Heart right ventricle (tissue), 16 donors: Measurements from ENCODE around the gene GPAT3. TPM values are rescaled to one million over a fixed set of nuclear protein-coding genes. Genes with fewer than 3 reads are reported as not detected.
A peak's percentile ranks its signal among the peaks of the same experiment; 100 is the strongest.

Experiments
- ATAC-seq, 8 donors: fragments of 200-7000 bp; cut with Tn5 transposase; one replicate each; pipeline ENCODE4 v1.9.1; 2020; ENCODE audit warnings: mild to moderate bottlenecking in 8 of 8, moderate library complexity in 8 of 8, moderate number of reproducible peaks in 1 of 8
- DNase-seq, 2 donors: peaks; one replicate each; pipeline ENCODE4 v3.0.0-alpha.2; 2020
- H3K27ac ChIP-seq, 10 donors: fragments of 200-600 bp; sonication (generic) in 2 of 10; one replicate each; pipeline versions ENCODE4 v1.5.0 to v1.8.0; 2020 to 2022; ENCODE audit warnings: mild to moderate bottlenecking in 3 of 10
- H3K27me3 ChIP-seq, 7 donors: fragments of 200-600 bp; one replicate each; pipeline ENCODE4 v1.8.0; 2021 to 2022; ENCODE audit warnings: mild to moderate bottlenecking in 2 of 7
- H3K36me3 ChIP-seq, 9 donors: fragments of 200-600 bp; sonication (generic) in 1 of 9; one replicate each; pipeline versions ENCODE4 v1.5.0 to v1.8.0; 2020 to 2022; ENCODE audit warnings: mild to moderate bottlenecking in 2 of 9
- H3K4me1 ChIP-seq, 9 donors: fragments of 200-600 bp; sonication (generic) in 1 of 9; one replicate each; pipeline versions ENCODE4 v1.5.0 to v1.8.0; 2020 to 2022; ENCODE audit warnings: mild to moderate bottlenecking in 4 of 9
- H3K4me3 ChIP-seq, 10 donors: fragments of 200-600 bp; sonication (generic) in 2 of 10; one replicate each; pipeline versions ENCODE4 v1.5.0 to v1.8.0; 2020 to 2022; ENCODE audit warnings: mild to moderate bottlenecking in 7 of 10, moderate library complexity in 2 of 10
- H3K9me3 ChIP-seq, 11 donors: fragments of 200-600 bp in 10 of 11; sonication (generic) in 2 of 11; one replicate each; pipeline versions ENCODE4 v1.5.0 to v1.8.0; 2013 to 2022; ENCODE audit warnings: mild to moderate bottlenecking in 2 of 11, control low read depth in 1 of 11, moderate library complexity in 1 of 11
- CTCF ChIP-seq, 9 donors: fragments of 200-600 bp; sonication (generic) in 2 of 9; IDR thresholded peaks; one replicate each; pipeline versions ENCODE4 v1.5.0 to v1.8.0; 2021 to 2022; ENCODE audit warnings: antibody characterized with exemption in 9 of 9, mild to moderate bottlenecking in 5 of 9, moderate library complexity in 1 of 9
- WGBS, 2 donors: extraction: QIAGEN DNeasy Blood & Tissue Kit; methylation state at CpG; one replicate each; pipeline ENCODE4 v1.1.7; 2013; ENCODE audit warnings: inconsistent platforms in 1 of 2; 5-methylcytosine and 5-hydroxymethylcytosine counted together
- intact Hi-C, 10 donors: fragments of 100-400 bp; cut with DNase I; formaldehyde crosslinking; loops; one replicate each; pipeline versions ENCODE4 v1.11.1 to v1.14.2; 2022
- polyA plus RNA-seq, 2 donors: library from polyadenylated mRNA; stranded (reverse); fragments of 200-250 nt; gene quantifications; one replicate each; pipeline ENCODE4 v1.2.3, GENCODE V29; 2013
- total RNA-seq, 10 donors: library from RNA; stranded (reverse); fragmentation: NEBNext Ultra II Directional in 3 of 10; extraction: Animal tissue kit (Norgen Biotek cat#: 25700) in 3 of 10; gene quantifications; one replicate each; pipeline versions ENCODE4 v1.2.1 to v1.2.4, GENCODE V29; 2021 to 2023
- donor health status: Arrhythmogenic right ventricular cardiomyopathy.
- donor health status: ischemic (EF 13 %, LVEDD 7.1; RV severe dilation, severe dysfunction).
- donor health status: healthy with polysubstance abuse.
- donor health status: DM: no; HTN: yes; CAD: no.
- donor health status: DM: no; HTN: no; CAD: no.
- donor health status: ischemic (EF 25% LVEDD 6.9; RV normal size, moderate dysfunction).
- donor health status: ischemic (EF 25% LVEDD 5.7; RV mildly dilated, moderate dysfunction).
- donor health status: healthy.
- donor health status: DM: yes; HTN: yes; CAD: no.
- donor health status: Ischemic cardiomyopathy.
- donor health status: ischemic (EF 35%, LVEDD 5.7; RV mildly dilated, moderate dysfunction).
- donor health status: nonischemic (EF 11% LVEDD 7.7; RV severe dilation, severe dysfunction).
- donor health status: DM: yes; HTN: yes; CAD: no.
- donor health status: PGD.
- donor health status: ischemic (EF 29% LVEDD 5.4; RV normal size, mild dysfunction).
- donor health status: nonischemic (EF 23%, LVEDD 6.1; RV moderate dilation, normal function).

GPAT3 gene
- total and polyA plus RNA-seq, 12 donors = 22.2 to 82.6 (median 48.8) TPM

DNA sequence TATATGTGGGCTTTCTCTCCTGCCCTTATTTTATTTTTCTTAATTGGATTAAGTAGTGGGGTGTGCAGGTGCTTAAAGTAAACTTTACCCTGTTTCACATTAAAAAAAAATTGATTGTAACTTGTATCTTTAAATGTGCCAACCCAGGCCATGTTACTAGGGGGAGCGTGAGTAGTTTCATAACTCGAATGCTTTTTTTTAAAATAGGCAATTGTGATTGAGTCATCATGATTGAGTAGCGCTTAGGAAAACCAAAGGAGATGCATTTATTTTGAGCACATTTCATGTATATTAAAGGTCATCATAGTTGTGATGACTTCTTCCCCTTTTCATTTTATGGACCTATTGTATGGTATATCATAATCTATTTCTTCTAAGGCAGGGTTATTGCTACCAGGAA, 32.2 kb downstream of the GPAT3 start:
- TF ChIP-seq CTCF (IDR thresholded peaks at IDR 0.05) = no peak
- intact Hi-C loops = loop anchor here in 1 of 10 donors (5.0 kb wide), 1 partner anchor 336 kb away; no protein-coding TSS in a partner anchor

DNA sequence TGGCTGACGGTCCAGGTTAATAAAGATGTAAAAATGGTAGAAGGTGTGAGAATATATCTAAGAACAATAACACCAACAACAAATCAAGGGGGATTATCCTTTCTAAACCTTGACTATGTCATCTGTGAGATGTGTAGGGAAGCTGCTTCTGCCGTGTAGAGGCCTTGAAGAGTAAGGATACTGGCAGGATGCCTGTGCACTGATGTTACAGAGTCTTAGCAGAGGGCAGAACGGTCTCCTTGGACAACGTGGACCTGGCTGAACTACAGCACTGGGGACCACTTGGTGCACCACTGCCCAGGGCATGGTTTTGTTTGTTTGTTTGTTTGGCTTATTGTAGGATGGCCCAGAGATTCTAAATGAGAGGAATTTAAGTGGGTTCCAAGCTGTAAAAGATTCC, 33.5 kb downstream of the GPAT3 start:
- peak overlapping the region in 2 of 10 donors; percentile 33 to 60 for H3K27ac ChIP-seq
- WGBS, 2 donors = 40 to 46% methylated on average over 4 of the region's 4 CpGs

More for the DNA sequence above, 32.2 kb downstream of the GPAT3 start:
- 74 to 86% methylated on average over 3 of the region's 3 CpGs for WGBS, 2 donors
- no peak overlapping the region for H3K4me3 ChIP-seq
- DNase-seq (no peak), ATAC-seq (no peak)
- no peaks in the 10 kb centered on the region for H3K27me3 ChIP-seq
- H3K4me1 ChIP-seq = peaks cover 0 to 33% (median 3%) of the 10 kb centered on the region in 9 donors
- peaks cover 0 to 9% (median 0%) of the 10 kb centered on the region in 9 donors for H3K36me3 ChIP-seq
- H3K27ac ChIP-seq = no peak overlapping the region
- no peaks in the 10 kb centered on the region for H3K9me3 ChIP-seq

GRCh38 chr4:83569987-83570386, 34.1 kb downstream of the GPAT3 start:
- no peak for TF ChIP-seq CTCF (IDR thresholded peaks at IDR 0.05)
- peaks cover 0 to 33% (median 3%) of the 10 kb centered on the region in 9 donors for H3K4me1 ChIP-seq
- intact Hi-C loops = loop anchor here in 1 of 10 donors (5.0 kb wide), 1 partner anchor 338 kb away; no protein-coding TSS in a partner anchor
- H3K27ac ChIP-seq = peak overlapping the region in 2 of 10 donors; percentile 33 to 60
- peak overlapping the region in 1 of 10 donors; percentile 12 for H3K4me3 ChIP-seq
- 82% methylated on average over 5 of the region's 5 CpGs for WGBS, 2 donors
- peaks cover 0 to 4% (median 0%) of the 10 kb centered on the region in 9 donors for H3K36me3 ChIP-seq
- H3K9me3 ChIP-seq = no peaks in the 10 kb centered on the region
- DNase-seq = no peak
- peak in 4 of 8 donors; percentile 25 to 46 (median 39) for ATAC-seq
- no peaks in the 10 kb centered on the region for H3K27me3 ChIP-seq

More for the DNA sequence above, 33.5 kb downstream of the GPAT3 start:
- DNase-seq (no peak), ATAC-seq (peak in 4 of 8 donors; percentile 41 to 54 (median 46))
- Histone ChIP-seq H3K4me1 (peaks cover 0 to 33% (median 3%) of the 10 kb centered on the region in 9 donors), H3K27me3 (no peaks in the 10 kb centered on the region), H3K4me3 (no peak overlapping the region), H3K9me3 (no peaks in the 10 kb centered on the region), H3K36me3 (peaks cover 0 to 9% (median 0%) of the 10 kb centered on the region in 9 donors)
- TF ChIP-seq CTCF (IDR thresholded peaks at IDR 0.05) = no peak
- intact Hi-C loops = loop anchor here in 1 of 10 donors (5.0 kb wide), 1 partner anchor 337 kb away; no protein-coding TSS in a partner anchor

DNA sequence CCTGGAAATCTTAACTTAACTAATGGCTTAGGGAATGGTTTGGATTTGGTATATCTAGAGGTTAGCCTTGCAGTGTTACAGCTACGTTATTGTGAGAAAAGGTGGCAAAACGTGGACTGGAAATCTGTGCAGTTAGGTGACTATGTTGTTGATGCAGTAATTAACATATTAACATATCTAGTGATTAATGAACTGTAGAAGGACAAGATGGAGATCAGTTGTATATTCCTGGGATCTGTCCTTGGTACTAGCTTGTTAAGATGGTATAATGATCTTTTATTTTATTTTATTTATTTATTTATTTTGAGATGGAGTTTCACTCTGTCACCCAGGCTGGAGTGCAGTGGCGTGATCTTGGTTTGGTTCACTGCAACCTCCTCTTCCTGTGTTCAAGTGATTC, 36.9 kb downstream of the GPAT3 start:
- ATAC-seq (no peak), DNase-seq (no peak)
- intact Hi-C loops = no loop called here
- Histone ChIP-seq H3K27ac (peak overlapping the region in 1 of 10 donors; percentile 64), H3K9me3 (no peaks in the 10 kb centered on the region), H3K4me1 (peaks cover 0 to 30% (median 3%) of the 10 kb centered on the region in 9 donors), H3K36me3 (no peaks in the 10 kb centered on the region), H3K27me3 (no peaks in the 10 kb centered on the region), H3K4me3 (no peak overlapping the region)
- 77% methylated on average over 3 of the region's 3 CpGs for WGBS, 2 donors
- no peak for TF ChIP-seq CTCF (IDR thresholded peaks at IDR 0.05)
